Measurements from ENCODE around the gene PRR36. TPM values are rescaled to one million over a fixed set of nuclear protein-coding genes. Genes with fewer than 3 reads are reported as not detected.

The PRR36 gene
- total and polyA plus RNA-seq, 10 of the 15 experiments (the other 5 are each of a cell fraction or from before 2014, with no cell fraction given) = 0.04 TPM; not detected in 9

GRCh38 chr19:7863157-7863970 lies 10.8 kb downstream of the PRR36 start:
- H3K79me2 ChIP-seq (ENCODE audit: control insufficient read depth, insufficient read depth, low read length) = no peaks in the 10 kb centered on the region
- H3K9ac ChIP-seq (ENCODE audit: control insufficient read depth, insufficient read depth, low read length) = no peak overlapping the region
- DNase-seq (ENCODE audit: low read depth, low spot score) (no peak), ATAC-seq (no peak), FAIRE-seq (no peak)
- peaks cover 7% of the 10 kb centered on the region; the same call in 1 of the 2 replicates for H3K4me1 ChIP-seq (ENCODE audit: control insufficient read depth, insufficient read depth, low read length)
- ChIA-PET CTCF (no interaction called here), SMC1A (ENCODE audit: uncharacterized antibody, unreplicated experiment) (no interaction called here), RAD21 (ENCODE audit: unreplicated experiment) (no interaction called here), POLR2A (no interaction called here)
- no peaks in the 10 kb centered on the region for H4K20me1 ChIP-seq (ENCODE audit: control insufficient read depth, insufficient read depth)
- no peak overlapping the region for H2AFZ ChIP-seq (ENCODE audit: control insufficient read depth, low read depth, low read length)
- intact Hi-C loops (cut with micrococcal nuclease; ENCODE audit: unreplicated experiment) = no loop called here
- no peak overlapping the region for H3K4me3 ChIP-seq
- H3K27me3 ChIP-seq (replicated peaks in 1 of 2; ENCODE audit: control insufficient read depth in 2 of 2, insufficient read depth in 2 of 2, low read length in 1 of 2) = peaks cover 2 to 15% of the 10 kb centered on the region in 2 experiments; a peak in 3 of 4 replicates
- no TSS peak for BruUV-seq (replicated peaks)
- in situ Hi-C loops (cut with MboI) = no loop called here
- TF ChIP-seq RUNX3 (IDR thresholded peaks at IDR 0.05; ENCODE audit: low read length) (no peak), ATF7 (IDR thresholded peaks at IDR 0.05; ENCODE audit: low read depth) (no peak), KAT2A (conservative IDR thresholded peaks at IDR 0.05; ENCODE audit: control insufficient read depth, low read depth, low read length) (no peak), SKIL (IDR thresholded peaks at IDR 0.05; ENCODE audit: low read depth, poor library complexity, severe bottlenecking) (no peak), IRF4 (IDR thresholded peaks at IDR 0.05; ENCODE audit: low read depth, low read length) (no peak), STAT1 (conservative IDR thresholded peaks at IDR 0.05) (no peak), E2F4 (IDR thresholded peaks at IDR 0.05; ENCODE audit: low read depth, low read length) (no peak), RELA (IDR thresholded peaks at IDR 0.05; ENCODE audit: borderline replicate concordance, partially characterized antibody) (no peak), YBX1 (IDR thresholded peaks at IDR 0.05) (no peak), NFXL1 (IDR thresholded peaks at IDR 0.05; ENCODE audit: borderline replicate concordance) (no peak), BRCA1 (IDR thresholded peaks at IDR 0.05; ENCODE audit: low read depth, low read length) (no peak)
- H3K27ac ChIP-seq (ENCODE audit: control insufficient read depth, insufficient read depth) = no peak overlapping the region
- WGBS (ENCODE audit: insufficient coverage, insufficient replicate concordance, low lambda C conversion rate, missing lambda C conversion rate) = 95% methylated on average over 61 of the region's 83 CpGs
- H3K4me2 ChIP-seq (ENCODE audit: control insufficient read depth, insufficient read depth) = no peak overlapping the region
- no peaks in the 10 kb centered on the region; the same call in 2 of the 3 replicates for H3K9me3 ChIP-seq (replicated peaks; ENCODE audit: control insufficient read depth, insufficient read depth, low read length)
- no peaks in the 10 kb centered on the region for H3K36me3 ChIP-seq (ENCODE audit: control insufficient read depth in 2 of 2, insufficient read depth in 2 of 2, low read length in 1 of 2)
